Neural progenitor cell (in vitro differentiated cells): ENCODE data around the gene RSU1.

ENCODE experiments used
- CTCF ChIP-seq: fragments of 200-600 bp; sonication (generic); IDR thresholded peaks from 2 replicates; pipeline ENCODE4 v1.5.1; 2017; ENCODE audit warnings: antibody characterized with exemption, mild to moderate bottlenecking
- EZH2 ChIP-seq: fragments of 200-600 bp; sonication (generic); IDR thresholded peaks from 2 replicates; pipeline ENCODE4 v1.6.1; 2017; ENCODE audit warnings: antibody characterized with exemption, mild to moderate bottlenecking, moderate library complexity

GRCh38 chr10:16761300-16761699, 55.9 kb downstream of the RSU1 start:
- TF ChIP-seq CTCF, result no peak
- TF ChIP-seq EZH2, result no peak
